Mesodermal cell (in vitro differentiated cells): ENCODE measurements around the gene FBXO36. TPM values are rescaled to one million over a fixed set of nuclear protein-coding genes. Genes with fewer than 3 reads are reported as not detected.

Experiments used
- H3K27ac ChIP-seq: 2 replicates; pipeline ENCODE4 v1.7.0; 2013; ENCODE audit warnings: mild to moderate bottlenecking, low read depth, low read length, moderate library complexity; ENCODE audit not compliant: severe bottlenecking
- H3K36me3 ChIP-seq: 2 replicates; pipeline ENCODE4 v1.7.1; 2013; ENCODE audit warnings: mild to moderate bottlenecking, low read length, moderate library complexity; ENCODE audit not compliant: control insufficient read depth, insufficient read depth
- H3K4me1 ChIP-seq: one replicate; pipeline ENCODE4 v1.7.1; 2013; ENCODE audit warnings: mild to moderate bottlenecking, low read length; ENCODE audit not compliant: insufficient read depth, control insufficient read depth, poor library complexity, severe bottlenecking
- H3K4me3 ChIP-seq: 2 replicates; pipeline ENCODE4 v1.7.0; 2013; ENCODE audit warnings: low read length, control low read depth, mild to moderate bottlenecking; ENCODE audit not compliant: insufficient read depth, poor library complexity, severe bottlenecking; ENCODE audit errors: extremely low read depth
- H3K9me3 ChIP-seq: 2 replicates; pipeline ENCODE4 v1.7.1; 2013; ENCODE audit warnings: mild to moderate bottlenecking, low read length, moderate library complexity; ENCODE audit not compliant: control insufficient read depth
- WGBS, 2 experiments: methylation state at CpG; one replicate each; pipeline ENCODE4 v1.1.5; 2013; ENCODE audit warnings: missing lambda C conversion rate in 2 of 2; ENCODE audit not compliant: insufficient coverage in 2 of 2; 5-methylcytosine and 5-hydroxymethylcytosine counted together
- polyA plus RNA-seq, 2 experiments: library from polyadenylated mRNA; stranded (reverse); fragments of 50-300 nt; gene quantifications; one replicate each; pipeline ENCODE4 v1.2.3, GENCODE V29; 2013

The FBXO36 gene
- polyA plus RNA-seq (2013, experiment 1 of 2) = 8.9 TPM
- polyA plus RNA-seq (2013, experiment 2 of 2) = 6.9 TPM

DNA sequence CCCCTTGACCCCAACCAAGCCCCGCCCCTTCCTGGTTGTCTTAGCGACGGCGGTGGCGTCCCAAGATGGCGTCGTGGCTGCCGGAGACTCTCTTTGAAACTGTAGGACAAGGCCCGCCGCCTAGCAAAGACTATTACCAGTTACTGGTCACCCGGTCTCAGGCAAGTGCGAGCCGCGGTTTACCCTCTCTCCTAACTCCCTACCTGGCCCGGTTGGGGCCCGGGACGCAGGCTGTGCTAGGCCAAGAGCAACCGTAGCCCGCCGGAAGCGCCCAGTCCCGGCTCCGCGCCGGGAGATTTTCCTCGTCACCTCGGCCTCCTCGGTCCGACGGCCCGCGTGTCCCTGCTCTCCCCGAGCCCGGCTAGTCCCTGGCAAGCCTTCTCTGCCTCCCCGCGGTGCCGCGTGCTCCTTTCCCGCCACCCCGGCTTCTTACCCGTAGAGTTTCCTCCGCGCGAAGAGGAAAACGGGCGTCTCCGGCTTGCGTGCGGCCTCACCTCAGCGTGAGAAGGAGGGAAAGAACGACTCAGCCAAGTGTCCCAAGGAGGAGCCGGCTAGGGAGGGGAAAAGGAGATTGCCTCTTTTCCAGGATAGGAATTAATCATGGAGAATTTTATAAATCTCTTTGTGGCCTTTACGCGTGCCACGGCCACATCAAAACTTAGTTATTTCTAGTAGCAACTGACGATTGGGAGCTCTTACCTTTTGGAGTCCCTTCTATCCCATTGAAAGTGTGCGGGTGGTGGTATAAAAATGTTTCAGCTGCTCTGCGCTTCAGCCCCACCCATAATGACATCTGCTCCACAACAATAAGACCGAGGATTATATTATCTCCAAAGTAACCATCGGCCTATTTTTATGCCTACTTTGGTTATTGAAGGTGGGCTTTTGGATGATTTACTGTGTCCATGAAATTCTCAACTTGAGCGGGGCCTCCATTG lies at the start of gene FBXO36:
Gene FBXO36 (plus strand): TSS at position 55 of the 938 bp plus-strand sequence. CDS start 11 bp downstream, at position 66.
- 0 to 1% methylated on average over 23 to 51 of the region's 61 CpGs for WGBS, 2 experiments
- H3K27ac ChIP-seq = peak within 1 kb of the TSS; percentile 91
- peak within 1 kb of the TSS; percentile 91 for H3K4me3 ChIP-seq
- H3K36me3 ChIP-seq = peaks cover 13% of the 10 kb centered on the region
- H3K9me3 ChIP-seq = no peaks in the 10 kb centered on the region
- H3K4me1 ChIP-seq = no peaks in the 10 kb centered on the region

DNA sequence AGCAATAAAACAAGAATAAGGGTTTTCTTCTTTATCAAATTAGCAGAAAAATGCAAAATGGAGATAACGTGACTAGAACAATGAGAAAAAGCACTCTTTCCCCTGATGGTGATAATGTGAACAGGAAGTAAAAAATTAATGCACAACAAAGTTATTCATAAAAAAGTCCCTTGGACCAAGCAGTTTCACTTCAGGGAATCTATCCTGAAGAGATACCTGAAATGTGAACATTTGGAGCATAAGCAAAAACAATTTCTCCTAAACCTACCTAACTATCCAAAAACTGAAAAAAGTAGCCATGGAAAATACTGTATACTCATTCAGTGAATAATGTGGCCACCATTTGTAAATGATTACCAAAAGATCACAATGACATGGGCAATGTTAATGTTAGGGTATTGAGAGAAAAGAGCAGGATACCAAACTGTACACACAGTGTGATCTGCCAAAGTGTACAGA lies 49.2 kb upstream of the FBXO36 start:
- WGBS, 2 experiments = no CpG with 5 or more reads among the region's 1 CpG

GRCh38 chr2:229874647-229875046 lies 47.7 kb upstream of the FBXO36 start:
- Histone ChIP-seq H3K4me3 (no peak overlapping the region), H3K9me3 (no peaks in the 10 kb centered on the region), H3K4me1 (no peaks in the 10 kb centered on the region), H3K36me3 (peaks cover 71% of the 10 kb centered on the region), H3K27ac (no peak overlapping the region)
- WGBS, 2 experiments = 86% methylated on average over 2 of the region's 4 CpGs; no CpG with 5 or more reads in 1 of the 2 experiments

More for the DNA sequence above, 49.2 kb upstream of the FBXO36 start:
- H3K27ac ChIP-seq = no peak overlapping the region
- no peaks in the 10 kb centered on the region for H3K9me3 ChIP-seq
- no peak overlapping the region for H3K4me3 ChIP-seq
- H3K4me1 ChIP-seq = no peaks in the 10 kb centered on the region
- H3K36me3 ChIP-seq = peaks cover 65% of the 10 kb centered on the region

- no peak overlapping the region for H3K27ac ChIP-seq
- no CpG with 5 or more reads among the region's 2 CpGs for WGBS, 2 experiments
- H3K36me3 ChIP-seq = peaks cover 75% of the 10 kb centered on the region
- H3K9me3 ChIP-seq = no peaks in the 10 kb centered on the region
- no peak overlapping the region for H3K4me3 ChIP-seq
- H3K4me1 ChIP-seq = no peaks in the 10 kb centered on the region
Observed at GRCh38 chr2:229875549-229875948, 46.8 kb upstream of the FBXO36 start.

GRCh38 chr2:229879191-229879950 lies 42.9 kb upstream of the FBXO36 start:
- H3K4me1 ChIP-seq = no peaks in the 10 kb centered on the region
- H3K36me3 ChIP-seq = peaks cover 63% of the 10 kb centered on the region
- WGBS, 2 experiments = 96 to 100% methylated on average over 2 to 3 of the region's 6 CpGs
- H3K9me3 ChIP-seq = no peaks in the 10 kb centered on the region
- H3K4me3 ChIP-seq = no peak overlapping the region
- H3K27ac ChIP-seq = no peak overlapping the region

- WGBS, 2 experiments = 94 to 95% methylated on average over 2 to 3 of the region's 5 CpGs
- no peak overlapping the region for H3K4me3 ChIP-seq
- peaks cover 54% of the 10 kb centered on the region for H3K36me3 ChIP-seq
- no peaks in the 10 kb centered on the region for H3K9me3 ChIP-seq
- H3K27ac ChIP-seq = no peak overlapping the region
- H3K4me1 ChIP-seq = no peaks in the 10 kb centered on the region
Observed at GRCh38 chr2:229880892-229881586, 41.3 kb upstream of the FBXO36 start.

GRCh38 chr2:229882583-229882982 lies 39.7 kb upstream of the FBXO36 start:
- no CpG with 5 or more reads among the region's 2 CpGs for WGBS, 2 experiments
- Histone ChIP-seq H3K36me3 (peaks cover 44% of the 10 kb centered on the region), H3K27ac (no peak overlapping the region), H3K9me3 (no peaks in the 10 kb centered on the region), H3K4me1 (no peaks in the 10 kb centered on the region), H3K4me3 (no peak overlapping the region)

DNA sequence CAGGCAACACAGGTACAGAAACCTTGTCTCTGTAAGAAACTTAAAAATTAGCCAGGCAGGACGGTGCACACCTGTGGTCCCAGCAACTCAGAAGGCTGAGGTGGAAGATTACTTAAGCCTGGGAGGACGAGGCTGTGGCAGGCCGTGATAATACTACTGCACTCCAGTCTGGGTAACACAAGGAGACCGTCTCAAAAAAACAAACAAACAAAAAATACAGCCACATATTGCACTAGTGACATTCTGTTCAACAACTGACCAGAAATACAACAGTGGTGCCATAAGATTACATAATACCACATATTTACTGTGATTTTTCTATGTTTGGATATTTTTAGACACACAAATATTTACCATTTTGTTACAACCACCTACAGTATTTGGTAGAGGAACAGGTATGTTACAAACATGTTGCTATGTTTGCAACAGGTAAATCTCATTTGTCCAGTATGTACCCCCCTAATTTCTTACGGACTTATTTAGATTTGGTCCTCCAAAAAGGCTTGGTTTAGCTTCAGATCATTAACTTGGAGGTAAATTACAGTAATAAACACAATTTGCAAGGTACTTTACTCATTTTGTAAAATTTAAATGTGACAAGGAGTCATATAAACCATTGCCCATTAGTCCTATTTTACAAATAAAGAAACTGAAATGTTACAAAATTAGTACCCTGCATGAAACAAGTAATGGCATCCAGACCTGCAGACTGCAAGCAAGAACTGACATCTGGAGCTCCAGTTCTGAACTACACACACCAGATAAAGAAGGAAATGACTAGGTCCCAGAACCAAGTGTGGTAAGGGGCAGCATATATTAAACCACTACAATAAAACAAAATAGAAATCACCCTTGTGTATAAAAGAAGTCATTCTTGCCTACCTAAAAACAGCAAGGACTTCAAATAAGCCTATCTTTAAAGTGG lies 37.3 kb upstream of the FBXO36 start:
- Histone ChIP-seq H3K4me1 (no peaks in the 10 kb centered on the region), H3K9me3 (no peaks in the 10 kb centered on the region), H3K4me3 (no peak overlapping the region), H3K36me3 (peaks cover 23% of the 10 kb centered on the region), H3K27ac (no peak overlapping the region)
- WGBS, 2 experiments = 75 to 100% methylated on average over 3 to 4 of the region's 5 CpGs

DNA sequence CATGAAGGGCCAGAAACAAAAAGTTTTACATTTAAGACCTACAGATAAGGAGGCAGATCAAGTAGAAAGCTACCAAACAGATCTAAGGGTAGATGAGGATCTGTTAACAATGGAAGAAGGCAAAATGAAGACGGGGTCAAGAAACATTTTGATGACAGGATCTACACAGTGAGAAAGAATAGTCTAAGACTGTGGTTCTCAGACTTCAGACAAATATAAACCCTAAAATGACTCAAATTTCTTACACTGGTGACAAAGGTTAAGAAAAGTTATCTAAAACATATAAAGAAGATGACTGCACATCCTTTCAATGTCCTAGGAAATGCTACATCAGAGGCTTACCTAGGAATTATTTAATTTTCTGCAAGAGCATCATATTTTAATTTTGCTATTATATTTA lies 34.9 kb upstream of the FBXO36 start:
- Histone ChIP-seq H3K27ac (no peak overlapping the region), H3K9me3 (no peaks in the 10 kb centered on the region), H3K4me1 (no peaks in the 10 kb centered on the region), H3K4me3 (no peak overlapping the region), H3K36me3 (peaks cover 29% of the 10 kb centered on the region)
- 100% methylated on average over 1 of the region's 1 CpG; no CpG with 5 or more reads in 1 of the 2 experiments for WGBS, 2 experiments
